Fibroblast of the aortic adventitia (primary cell): ENCODE data around the gene CDKN1C. TPM values are rescaled to one million over a fixed set of nuclear protein-coding genes. Genes with fewer than 3 reads are reported as not detected.

ENCODE experiments used
- DNase-seq: peaks from one replicate; pipeline ENCODE4 v3.0.0-alpha.2; 2010; ENCODE audit warnings: low read depth
- H3K4me3 ChIP-seq: 2 replicates; pipeline ENCODE4 v1.5.1; 2011; ENCODE audit warnings: low read depth, mild to moderate bottlenecking, control low read depth, low read length, moderate library complexity
- CTCF ChIP-seq: IDR thresholded peaks from 2 replicates; pipeline ENCODE4 v1.5.1; 2011; ENCODE audit warnings: mild to moderate bottlenecking, low read length, control low read depth, inconsistent platforms; ENCODE audit not compliant: insufficient read depth
- total RNA-seq: library from RNA; depleted of rRNA; stranded (reverse); fragments of >200 nt; gene quantifications from 2 replicates; pipeline ENCODE4 v1.2.3, GENCODE V29; 2012; ENCODE audit warnings: low replicate concordance

CDKN1C gene
- total RNA-seq, 1 donor: 4.2 TPM

- no peak for TF ChIP-seq CTCF
- no peak for DNase-seq
- H3K4me3 ChIP-seq: no peak overlapping the region
Observed at GRCh38 chr11:2931420-2931746, 45.8 kb upstream of the CDKN1C start.

DNA sequence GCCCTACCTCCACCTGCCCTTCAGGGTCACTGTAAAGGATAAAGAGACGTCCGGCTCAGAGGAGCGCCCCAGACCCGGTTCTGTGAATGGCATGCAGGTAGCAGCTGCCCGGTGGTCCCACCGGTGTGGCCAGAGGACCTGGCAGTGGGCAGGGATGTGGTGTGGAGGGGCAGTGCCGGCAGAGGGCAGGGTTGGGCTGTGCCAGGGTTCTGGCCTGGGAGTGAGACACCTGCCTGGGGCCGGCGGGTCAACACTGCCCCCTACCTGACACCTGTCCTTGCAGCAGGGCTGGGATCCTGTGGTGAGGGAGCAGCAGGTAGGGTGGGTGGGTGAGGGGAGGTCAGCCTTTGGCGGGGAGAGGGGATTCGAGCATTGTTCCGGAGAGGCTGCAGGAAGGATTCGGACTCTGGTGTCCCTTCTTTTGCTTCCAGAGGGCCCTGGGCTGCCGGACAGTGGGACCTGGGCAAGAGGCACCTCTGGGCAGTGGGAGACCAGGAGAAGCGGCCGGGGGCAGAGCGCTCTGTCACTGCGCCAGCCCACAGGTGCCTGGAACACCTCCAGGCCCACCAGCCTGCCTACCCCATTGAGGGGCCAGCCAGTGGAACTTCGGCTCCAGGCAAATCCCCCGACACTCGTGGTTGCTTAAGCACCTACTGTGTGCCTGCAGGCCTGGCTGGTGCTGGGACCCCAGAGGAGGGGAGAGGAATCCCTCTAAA lies 45.3 kb upstream of the CDKN1C start:
- peak; percentile 52 for TF ChIP-seq CTCF
- H3K4me3 ChIP-seq: peak overlapping the region; percentile 74
- DNase-seq: peak; percentile 11

GRCh38 chr11:2929950-2930703 lies 44.6 kb upstream of the CDKN1C start:
- peak overlapping the region; percentile 74 for H3K4me3 ChIP-seq
- DNase-seq: peak; percentile 25
- TF ChIP-seq CTCF: peak; percentile 63

DNA sequence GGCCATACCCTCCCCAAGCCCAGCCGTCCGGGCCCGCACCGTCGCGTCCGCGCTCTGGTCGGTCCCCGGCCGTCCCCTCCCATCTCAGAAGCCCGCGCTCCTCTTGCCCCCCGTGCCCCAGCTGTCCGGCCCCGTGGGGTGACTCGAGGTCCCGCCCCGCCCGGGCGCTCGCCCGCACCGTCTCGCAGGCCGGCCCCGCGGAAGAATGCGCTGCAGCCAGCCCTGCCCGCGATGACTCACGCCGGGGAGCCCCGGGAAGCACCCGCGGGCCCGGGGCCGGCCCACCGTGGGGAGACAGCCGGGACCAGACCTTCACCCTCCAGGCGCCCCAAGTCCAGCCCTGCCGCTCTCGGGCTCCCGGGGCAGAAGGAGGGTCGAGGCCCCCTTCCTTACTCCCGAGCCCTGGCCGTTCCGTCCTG lies 44.0 kb upstream of the CDKN1C start:
- TF ChIP-seq CTCF: no peak
- DNase-seq: peak; percentile 60
- peak overlapping the region; percentile 74 for H3K4me3 ChIP-seq

DNA sequence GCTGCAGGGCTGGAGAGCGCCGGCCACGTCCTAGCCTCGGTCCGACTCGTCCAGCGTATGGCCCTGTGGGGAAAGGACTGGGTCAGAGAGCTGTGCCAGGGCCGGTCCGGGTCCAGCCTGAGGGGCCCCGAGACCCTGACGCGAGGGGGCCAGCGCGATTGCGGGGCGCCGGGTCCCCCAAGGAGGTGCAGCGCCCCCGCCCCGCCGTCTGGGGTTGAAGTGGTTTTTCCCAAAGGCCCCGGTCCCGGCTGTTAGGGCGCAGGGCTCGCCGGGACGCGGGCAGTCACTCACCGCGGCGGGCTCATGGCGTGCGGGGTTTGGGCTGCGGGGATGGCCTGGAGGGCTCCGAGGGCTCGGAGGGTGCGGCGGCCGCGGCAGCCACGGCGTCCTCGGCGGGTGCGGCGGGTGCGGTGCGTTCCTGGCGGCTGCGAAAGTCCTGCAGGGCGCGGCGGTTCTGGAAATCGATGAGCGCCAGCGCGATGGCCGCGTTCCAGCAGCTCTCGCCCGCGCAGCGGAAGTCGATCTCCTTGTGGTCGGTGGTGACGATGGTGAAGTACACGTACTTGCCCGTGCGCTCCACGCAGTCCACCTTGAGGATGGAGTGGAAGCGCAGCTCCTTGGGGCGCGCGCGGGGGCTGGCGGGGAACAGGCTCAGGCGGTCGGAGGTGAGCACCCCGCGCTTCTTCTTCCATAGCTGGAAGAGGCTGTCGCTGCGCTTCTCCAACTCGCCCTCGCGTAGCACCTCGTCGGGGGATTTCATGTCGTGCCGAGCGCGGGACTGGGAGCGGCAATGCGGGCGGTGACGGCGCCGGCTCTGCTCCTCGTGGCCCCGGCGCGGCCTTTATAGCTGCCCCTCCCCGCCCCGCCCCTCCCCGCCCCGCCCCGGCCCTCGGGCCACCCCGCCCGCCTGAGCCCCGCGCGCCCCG lies 43.3 kb upstream of the CDKN1C start, which contains the start of gene PHLDA2:
Gene PHLDA2, minus strand, starts transcription at position 816 of the 926 bp plus-strand sequence. Its CDS starts 56 bp downstream, at position 760.
- no peak for TF ChIP-seq CTCF
- DNase-seq: peak; percentile 76

GRCh38 chr11:2927851-2928604 lies 42.5 kb upstream of the CDKN1C start:
- no peak for TF ChIP-seq CTCF
- peak overlapping the region; percentile 74 for H3K4me3 ChIP-seq
- DNase-seq: peak; percentile 37

More for the DNA sequence above, 43.3 kb upstream of the CDKN1C start, which contains the start of gene PHLDA2:
- H3K4me3 ChIP-seq: peak within 1 kb of the TSS; percentile 74
